Measurements from ENCODE around the gene TAC1.
"Not testable (repeated sequence)": the region's sequence is repeated elsewhere in the genome, so short reads cannot be mapped to it uniquely, and the experiment has no call there.

Gene TAC1

DNA sequence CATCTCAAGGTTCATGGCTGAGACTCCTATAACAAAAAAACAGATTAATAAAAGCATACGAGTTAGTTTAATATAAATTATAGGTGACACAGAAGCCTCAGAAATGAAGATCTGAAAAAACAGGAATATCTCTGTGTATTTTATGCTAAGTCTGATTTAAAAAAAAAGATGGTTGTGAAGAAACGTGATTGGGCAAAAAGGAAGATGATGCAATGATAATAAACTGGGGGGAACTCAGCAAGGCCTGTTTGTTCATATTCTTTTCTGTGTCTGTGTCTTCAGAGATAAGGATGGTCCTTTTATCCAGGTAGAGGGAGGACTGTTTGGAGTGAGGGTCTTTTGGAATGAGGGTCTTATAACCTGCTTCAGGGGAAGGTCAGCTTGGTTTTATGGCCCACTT is 25.9 kb downstream of the TAC1 start:
- H3K27ac ChIP-seq: no peak overlapping the region
- TF ChIP-seq, protein P1, sequence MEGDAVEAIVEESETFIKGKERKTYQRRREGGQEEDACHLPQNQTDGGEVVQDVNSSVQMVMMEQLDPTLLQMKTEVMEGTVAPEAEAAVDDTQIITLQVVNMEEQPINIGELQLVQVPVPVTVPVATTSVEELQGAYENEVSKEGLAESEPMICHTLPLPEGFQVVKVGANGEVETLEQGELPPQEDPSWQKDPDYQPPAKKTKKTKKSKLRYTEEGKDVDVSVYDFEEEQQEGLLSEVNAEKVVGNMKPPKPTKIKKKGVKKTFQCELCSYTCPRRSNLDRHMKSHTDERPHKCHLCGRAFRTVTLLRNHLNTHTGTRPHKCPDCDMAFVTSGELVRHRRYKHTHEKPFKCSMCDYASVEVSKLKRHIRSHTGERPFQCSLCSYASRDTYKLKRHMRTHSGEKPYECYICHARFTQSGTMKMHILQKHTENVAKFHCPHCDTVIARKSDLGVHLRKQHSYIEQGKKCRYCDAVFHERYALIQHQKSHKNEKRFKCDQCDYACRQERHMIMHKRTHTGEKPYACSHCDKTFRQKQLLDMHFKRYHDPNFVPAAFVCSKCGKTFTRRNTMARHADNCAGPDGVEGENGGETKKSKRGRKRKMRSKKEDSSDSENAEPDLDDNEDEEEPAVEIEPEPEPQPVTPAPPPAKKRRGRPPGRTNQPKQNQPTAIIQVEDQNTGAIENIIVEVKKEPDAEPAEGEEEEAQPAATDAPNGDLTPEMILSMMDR (IDR thresholded peaks at IDR 0.05): no peak
- TF ChIP-seq ZFX (IDR thresholded peaks at IDR 0.05; ENCODE audit: borderline replicate concordance): no peak

DNA sequence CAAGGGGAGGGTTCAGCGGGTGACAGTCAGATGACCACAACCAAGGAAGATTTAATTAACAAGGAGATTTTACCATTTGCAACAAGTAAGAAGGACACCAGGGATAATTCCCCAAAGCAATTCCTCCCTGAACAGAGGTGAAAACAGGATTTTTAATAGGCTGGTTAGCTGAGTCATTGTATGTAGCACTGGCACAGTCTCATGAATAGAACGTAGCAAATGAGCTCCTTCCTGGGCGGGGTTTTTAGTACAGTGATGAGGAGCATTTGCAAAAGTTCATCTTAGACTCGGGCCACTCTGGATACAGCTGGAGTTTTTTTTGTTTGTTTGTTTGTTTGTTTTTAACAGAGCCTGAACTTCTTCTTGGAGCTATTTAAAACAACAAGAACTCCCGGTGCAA is 39.0 kb downstream of the TAC1 start:
- no peak overlapping the region for H3K27ac ChIP-seq
- TF ChIP-seq ZFX (IDR thresholded peaks at IDR 0.05; ENCODE audit: borderline replicate concordance): no peak
- TF ChIP-seq, protein P1 (IDR thresholded peaks at IDR 0.05): no peak

DNA sequence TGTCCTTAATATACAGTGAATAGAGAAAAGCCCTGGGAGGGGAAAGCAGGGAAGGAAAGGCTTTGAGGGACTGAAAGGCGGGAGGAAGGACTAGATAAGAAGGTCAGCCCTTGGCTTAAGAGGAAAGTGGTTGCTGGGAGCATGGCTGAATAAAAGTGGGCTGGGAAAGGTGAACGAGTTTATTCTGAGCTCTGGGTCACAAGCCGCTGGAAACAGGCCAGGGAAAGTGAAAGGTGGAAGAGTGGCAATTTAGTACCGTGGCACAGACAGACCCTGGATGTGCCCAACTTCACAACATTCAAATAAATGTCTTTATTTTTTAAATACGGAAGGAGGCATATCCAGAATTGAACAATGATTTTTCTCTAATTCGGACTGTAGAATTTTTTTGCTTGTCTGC is 39.7 kb downstream of the TAC1 start:
- no peak overlapping the region for H3K27ac ChIP-seq
- no peak for TF ChIP-seq ZFX (IDR thresholded peaks at IDR 0.05; ENCODE audit: borderline replicate concordance)
- TF ChIP-seq, protein P1 (IDR thresholded peaks at IDR 0.05): no peak

DNA sequence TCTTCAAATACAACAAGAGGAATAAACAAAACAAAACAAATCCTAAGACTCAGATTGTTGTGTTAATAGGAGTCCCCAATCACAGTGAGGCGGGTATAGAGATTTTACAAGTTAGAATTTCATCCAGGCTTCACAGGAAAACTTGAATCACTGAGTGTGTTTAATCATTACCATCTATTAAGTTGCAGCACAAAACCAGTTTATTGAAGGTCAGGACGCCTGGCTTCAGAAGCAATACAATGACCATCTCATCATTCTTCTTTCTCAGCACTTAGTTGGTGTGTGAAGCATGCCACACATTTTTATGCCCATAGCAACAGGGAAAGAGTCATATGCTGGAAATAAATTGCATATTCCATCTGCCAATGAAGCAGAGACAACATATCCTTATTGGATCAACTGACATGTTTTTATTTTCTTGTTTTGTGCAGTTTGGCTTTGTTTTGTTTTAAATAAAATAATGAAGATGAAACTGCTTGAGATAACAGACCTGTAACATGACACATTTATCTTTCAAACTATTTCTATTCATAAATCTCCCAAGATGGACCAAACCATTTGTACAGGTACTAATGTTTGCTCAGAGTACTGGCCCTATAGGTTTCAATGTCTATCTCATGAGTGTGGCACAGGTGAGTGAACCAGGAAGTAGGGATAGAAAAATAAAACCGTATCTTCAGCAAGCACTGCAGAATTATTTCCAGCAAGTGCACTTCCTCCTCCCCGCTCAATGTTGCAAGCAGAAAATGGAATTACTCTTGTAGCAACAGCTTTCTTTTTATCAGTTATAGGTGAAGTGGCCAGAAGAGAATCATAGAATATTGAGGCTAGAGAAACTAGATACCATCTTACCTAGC is 40.4 kb downstream of the TAC1 start:
- TF ChIP-seq, protein P1 (IDR thresholded peaks at IDR 0.05): no peak
- TF ChIP-seq ZFX (IDR thresholded peaks at IDR 0.05; ENCODE audit: borderline replicate concordance): no peak
- no peak overlapping the region for H3K27ac ChIP-seq

DNA sequence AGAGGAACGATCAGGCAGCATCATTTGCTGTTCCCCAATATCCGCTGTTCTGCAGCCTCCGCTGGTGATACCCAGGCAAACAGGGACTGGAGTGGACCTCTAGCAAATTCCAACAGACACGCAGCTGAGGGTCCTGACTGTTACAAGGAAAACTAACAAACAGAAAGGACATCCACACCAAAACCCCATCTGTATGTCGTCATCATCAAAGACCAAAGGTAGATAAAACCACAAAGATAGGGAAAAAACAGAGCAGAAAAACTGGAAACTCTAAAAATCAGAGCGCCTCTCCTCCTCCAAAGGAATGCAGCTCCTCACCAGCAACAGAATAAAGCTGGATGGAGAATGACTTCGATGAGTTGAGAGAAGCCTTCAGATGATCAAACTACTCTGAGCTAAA is 54.5 kb downstream of the TAC1 start:
- not testable (repeated sequence) for H3K27ac ChIP-seq
